Frontal cortex (tissue), 1 donor: ENCODE data around the gene DBI. TPM values are rescaled to one million over a fixed set of nuclear protein-coding genes. Genes with fewer than 3 reads are reported as not detected.

Source experiments
- total RNA-seq: library from RNA; depleted of rRNA; stranded (reverse); fragments of >200 nt; gene quantifications from one replicate; pipeline ENCODE4 v1.2.3, GENCODE V29; 2014

The DBI gene
- total RNA-seq, 1 donor from 2014 or later: 31.8 TPM

Other genes starting within 250 kb of the DBI start
- gene C1QL2, start 208.2 kb upstream of the DBI start, total RNA-seq: 0.41 TPM
- under 0.01 TPM for gene STEAP3, start 143.1 kb upstream of the DBI start, total RNA-seq
- 11.0 TPM for gene C2orf76, start 143 bp upstream of the DBI start, total RNA-seq
- gene TMEM37, start 64.9 kb downstream of the DBI start, total RNA-seq: not detected
- 0.82 TPM for gene SCTR, start 157.5 kb downstream of the DBI start, total RNA-seq
- 7.3 TPM for gene CFAP221, start 177.5 kb downstream of the DBI start, total RNA-seq